Pancreas (tissue), 10 donors: ENCODE data around the gene PA2G4. TPM values are rescaled to one million over a fixed set of nuclear protein-coding genes. Genes with fewer than 3 reads are reported as not detected.
A peak's percentile ranks its signal among the peaks of the same experiment; 100 is the strongest.

Experiments
- ATAC-seq, 4 donors: fragments of 200-7000 bp; cut with Tn5 transposase; one replicate each; pipeline versions ENCODE4 v1.8.0 to v1.9.1; 2020; ENCODE audit warnings: mild to moderate bottlenecking in 4 of 4, moderate library complexity in 4 of 4
- DNase-seq, 6 donors: peaks; one replicate each; pipeline ENCODE4 v3.0.0-alpha.2; 2020
- FAIRE-seq: peaks from 2 replicates; lab custom pipeline; 2012; peaks lifted over from hg19 to GRCh38; lab: Jason Lieb, UNC
- H3K27ac ChIP-seq, 4 donors: fragments of 200-600 bp; sonication (generic); 1 replicate in 3 of 4; 2 replicates in 1 of 4; pipeline versions ENCODE4 v1.5.0 to v1.8.0; 2020
- H3K27me3 ChIP-seq, 4 donors: fragments of 200-600 bp; one replicate each; pipeline ENCODE4 v1.8.0; 2021
- H3K36me3 ChIP-seq, 3 donors: fragments of 200-600 bp; sonication (generic) in 1 of 3; one replicate each; pipeline versions ENCODE4 v1.5.0 to v1.8.0; 2020 to 2021
- H3K4me1 ChIP-seq, 3 donors: fragments of 200-600 bp; one replicate each; pipeline ENCODE4 v1.8.0; 2021
- H3K4me3 ChIP-seq, 4 donors: fragments of 200-600 bp; sonication (generic) in 2 of 4; one replicate each; pipeline versions ENCODE4 v1.5.0 to v1.8.0; 2020 to 2021
- H3K9me3 ChIP-seq, 4 donors: fragments of 200-600 bp; one replicate each; pipeline ENCODE4 v1.8.0; 2021
- CTCF ChIP-seq, 4 donors: fragments of 200-600 bp; sonication (generic) in 3 of 4; IDR thresholded peaks; one replicate each; pipeline versions ENCODE4 v1.5.0 to v1.8.0; 2021; ENCODE audit warnings: antibody characterized with exemption in 4 of 4
- whole genome bisulfite sequencing, 2 donors: extraction: QIAGEN DNeasy Blood & Tissue Kit; methylation state at CpG; one replicate each; pipeline ENCODE4 v1.1.7; 2013; 5-methylcytosine and 5-hydroxymethylcytosine counted together
- intact Hi-C, 3 donors: fragments of 100-400 bp; cut with DNase I; formaldehyde crosslinking; loops; one replicate each; pipeline versions ENCODE4 v1.11.1 to v1.14.2; 2022
- polyA plus RNA-seq, 2 donors: library from polyadenylated mRNA; stranded (reverse); fragments of 200-250 nt; gene quantifications; one replicate each; pipeline ENCODE4 v1.2.3, GENCODE V29; 2013
- total RNA-seq, 6 donors: library from RNA; stranded (reverse); fragmentation: NEBNext Ultra II Directional in 4 of 6; extraction: Animal tissue kit (Norgen Biotek cat#: 25700) in 4 of 6; gene quantifications; one replicate each; pipeline versions ENCODE4 v1.2.1 to v1.2.4, GENCODE V29; 2021 to 2023
- donor health status: healthy with polysubstance abuse.
- donor health status: DM: no; HTN: no; CAD: no; lungs with moderate emphysema.
- donor health status: DM: no; HTN: no; CAD: no.
- donor health status: control.
- donor health status: control.
- donor health status: Bipolar disorder and iron deficiency.
- donor health status: DM: yes; HTN: yes; CAD: no.
- donor health status: DM: no; HTN: no; CAD: no.
- donor health status: DM: no; HTN: no; CAD: no.
- donor health status: DM: yes; HTN: yes; CAD: no.

The PA2G4 gene
- total and polyA plus RNA-seq, 8 donors = 30.1 to 59.8 (median 41.8) TPM

GRCh38 chr12:56161690-56162351 is 57.5 kb downstream of the PA2G4 start:
- 81 to 83% methylated on average over 10 of the region's 10 CpGs for WGBS, 2 donors
- no peak for DNase-seq
- H3K4me1 ChIP-seq = peaks cover 8 to 22% (median 13%) of the 10 kb centered on the region in 3 donors

GRCh38 chr12:56162468-56163290 is 58.3 kb downstream of the PA2G4 start:
- WGBS, 2 donors = 70 to 73% methylated on average over 11 of the region's 11 CpGs
- FAIRE-seq (no peak), ATAC-seq (no peak), DNase-seq (no peak)
- H3K27me3 ChIP-seq = no peaks in the 10 kb centered on the region
- intact Hi-C loops = no loop called here
- TF ChIP-seq CTCF (IDR thresholded peaks at IDR 0.05) = no peak
- H3K27ac ChIP-seq = no peak overlapping the region
- peaks cover 8 to 21% (median 13%) of the 10 kb centered on the region in 3 donors for H3K4me1 ChIP-seq
- peaks cover 0 to 71% (median 34%) of the 10 kb centered on the region in 3 donors for H3K36me3 ChIP-seq
- no peak overlapping the region for H3K4me3 ChIP-seq
- no peaks in the 10 kb centered on the region for H3K9me3 ChIP-seq

More at GRCh38 chr12:56161690-56162351, 57.5 kb downstream of the PA2G4 start:
- Histone ChIP-seq H3K9me3 (no peaks in the 10 kb centered on the region), H3K4me3 (peak overlapping the region in 1 of 4 donors; percentile 68), H3K27me3 (no peaks in the 10 kb centered on the region), H3K27ac (no peak overlapping the region), H3K36me3 (peaks cover 0 to 64% (median 29%) of the 10 kb centered on the region in 3 donors)
- intact Hi-C loops = no loop called here
- TF ChIP-seq CTCF (IDR thresholded peaks at IDR 0.05) = no peak
- FAIRE-seq (no peak), ATAC-seq (no peak)

Other genes with a start within 250 kb of the PA2G4 start
- gene PYM1, start 176.7 kb upstream of the PA2G4 start, total RNA-seq = 10 to 100 TPM; 10.8 to 14.9 (median 13.0) TPM
- gene PYM1, start 176.7 kb upstream of the PA2G4 start, polyA plus RNA-seq = 10 to 100 TPM; 24.4 to 32.9 TPM
- gene DGKA, start 173.4 kb upstream of the PA2G4 start, total RNA-seq = 10 to 100 TPM; 15.5 to 34.9 (median 22.8) TPM
- gene DGKA, start 173.4 kb upstream of the PA2G4 start, polyA plus RNA-seq = 10 to 100 TPM; 40.2 to 53.9 TPM
- gene PMEL, start 138.5 kb upstream of the PA2G4 start, total RNA-seq = 1 to 10 TPM; 1.2 to 2.4 (median 2.1) TPM
- 1 to 10 TPM; 2.6 to 3.5 TPM for gene PMEL, start 138.5 kb upstream of the PA2G4 start, polyA plus RNA-seq
- gene CDK2, start 137.7 kb upstream of the PA2G4 start, total RNA-seq = 10 to 100 TPM in 2 of 6 donors, 1 to 10 TPM in 4; 6.6 to 13.3 (median 9.7) TPM
- gene CDK2, start 137.7 kb upstream of the PA2G4 start, polyA plus RNA-seq = 10 to 100 TPM in 1 of 2 donors, 1 to 10 TPM in 1; 5.7 to 19.8 TPM
- 10 to 100 TPM; 25.8 to 76.8 (median 37.6) TPM for gene RAB5B, start 130.5 kb upstream of the PA2G4 start, total RNA-seq
- 10 to 100 TPM; 19.8 to 37.1 TPM for gene RAB5B, start 130.5 kb upstream of the PA2G4 start, polyA plus RNA-seq
- gene SUOX, start 107.3 kb upstream of the PA2G4 start, total RNA-seq = 10 to 100 TPM in 3 of 6 donors, 1 to 10 TPM in 3; 6.0 to 17.4 (median 9.2) TPM
- gene SUOX, start 107.3 kb upstream of the PA2G4 start, polyA plus RNA-seq = 10 to 100 TPM; 15.4 to 20.4 TPM
- gene IKZF4, start 83.5 kb upstream of the PA2G4 start, total RNA-seq = 1 to 10 TPM; 2.4 to 5.0 (median 3.1) TPM
- 1 to 10 TPM; 1.8 to 3.7 TPM for gene IKZF4, start 83.5 kb upstream of the PA2G4 start, polyA plus RNA-seq
- gene RPS26, start 62.6 kb upstream of the PA2G4 start, total RNA-seq = 10 to 100 TPM; 13.8 to 37.2 (median 27.5) TPM
- 100 to 1,000 TPM; 438 to 593 TPM for gene RPS26, start 62.6 kb upstream of the PA2G4 start, polyA plus RNA-seq
- gene ERBB3, start 24.4 kb upstream of the PA2G4 start, total RNA-seq = 100 to 1,000 TPM in 1 of 6 donors, 10 to 100 TPM in 5; 29.5 to 106 (median 50.7) TPM
- 10 to 100 TPM; 35.1 to 50.1 TPM for gene ERBB3, start 24.4 kb upstream of the PA2G4 start, polyA plus RNA-seq
- 1,000 to 10,000 TPM; 2,275 to 3,960 (median 2,741) TPM for gene RPL41, start 12.1 kb downstream of the PA2G4 start, total RNA-seq
- 1,000 to 10,000 TPM; 1,821 to 3,381 TPM for gene RPL41, start 12.1 kb downstream of the PA2G4 start, polyA plus RNA-seq
- 1 to 10 TPM; 2.6 to 4.1 (median 3.2) TPM for gene ZC3H10, start 13.7 kb downstream of the PA2G4 start, total RNA-seq
- gene ZC3H10, start 13.7 kb downstream of the PA2G4 start, polyA plus RNA-seq = 1 to 10 TPM; 1.9 to 3.0 TPM
- 10 to 100 TPM; 42.8 to 55.1 (median 46.5) TPM for gene ESYT1, start 23.7 kb downstream of the PA2G4 start, total RNA-seq
- gene ESYT1, start 23.7 kb downstream of the PA2G4 start, polyA plus RNA-seq = 10 to 100 TPM; 22.5 to 40.2 TPM
- 10 to 100 TPM in 5 of 6 donors, 1 to 10 TPM in 1; 6.7 to 18.2 (median 14.7) TPM for gene MYL6B, start 48.0 kb downstream of the PA2G4 start, total RNA-seq
- gene MYL6B, start 48.0 kb downstream of the PA2G4 start, polyA plus RNA-seq = 10 to 100 TPM; 39.3 to 65.9 TPM
- gene MYL6, start 53.8 kb downstream of the PA2G4 start, total RNA-seq = 100 to 1,000 TPM; 270 to 669 (median 431) TPM
- 1,000 to 10,000 TPM in 1 of 2 donors, 100 to 1,000 TPM in 1; 887 to 1,217 TPM for gene MYL6, start 53.8 kb downstream of the PA2G4 start, polyA plus RNA-seq
- gene SMARCC2, start 84.9 kb downstream of the PA2G4 start, total RNA-seq = 10 to 100 TPM; 26.3 to 64.5 (median 38.2) TPM
- 10 to 100 TPM; 33.1 to 42.2 TPM for gene SMARCC2, start 84.9 kb downstream of the PA2G4 start, polyA plus RNA-seq
- gene RNF41, start 117.4 kb downstream of the PA2G4 start, total RNA-seq = 10 to 100 TPM; 11.6 to 21.9 (median 16.7) TPM
- gene RNF41, start 117.4 kb downstream of the PA2G4 start, polyA plus RNA-seq = 10 to 100 TPM in 1 of 2 donors, 1 to 10 TPM in 1; 6.8 to 16.2 TPM
- gene NABP2, start 119.8 kb downstream of the PA2G4 start, total RNA-seq = 10 to 100 TPM; 14.3 to 23.6 (median 18.3) TPM
- 10 to 100 TPM; 14.1 to 17.9 TPM for gene NABP2, start 119.8 kb downstream of the PA2G4 start, polyA plus RNA-seq
- 100 to 1,000 TPM; 108 to 289 (median 226) TPM for gene SLC39A5, start 125.5 kb downstream of the PA2G4 start, total RNA-seq
- 100 to 1,000 TPM; 307 to 615 TPM for gene SLC39A5, start 125.5 kb downstream of the PA2G4 start, polyA plus RNA-seq
- gene ANKRD52, start 153.8 kb downstream of the PA2G4 start, total RNA-seq = 10 to 100 TPM; 12.1 to 25.1 (median 17.9) TPM
- gene ANKRD52, start 153.8 kb downstream of the PA2G4 start, polyA plus RNA-seq = 10 to 100 TPM in 1 of 2 donors, 1 to 10 TPM in 1; 8.0 to 12.2 TPM
- gene COQ10A, start 162.4 kb downstream of the PA2G4 start, total RNA-seq = 10 to 100 TPM in 4 of 6 donors, 1 to 10 TPM in 2; 8.0 to 12.9 (median 11.1) TPM
- 10 to 100 TPM; 23.8 to 36.4 TPM for gene COQ10A, start 162.4 kb downstream of the PA2G4 start, polyA plus RNA-seq
- 100 to 1,000 TPM in 2 of 6 donors, 10 to 100 TPM in 4; 80.0 to 120 (median 97.2) TPM for gene CS, start 195.8 kb downstream of the PA2G4 start, total RNA-seq
- gene CS, start 195.8 kb downstream of the PA2G4 start, polyA plus RNA-seq = 10 to 100 TPM; 32.0 to 45.4 TPM
- 10 to 100 TPM; 45.3 to 94.2 (median 66.3) TPM for gene CNPY2, start 211.4 kb downstream of the PA2G4 start, total RNA-seq
- gene CNPY2, start 211.4 kb downstream of the PA2G4 start, polyA plus RNA-seq = 100 to 1,000 TPM; 109 to 141 TPM
- 10 to 100 TPM; 24.3 to 73.0 (median 41.7) TPM for gene PAN2, start 229.4 kb downstream of the PA2G4 start, total RNA-seq
- 100 to 1,000 TPM in 1 of 2 donors, 10 to 100 TPM in 1; 78.5 to 111 TPM for gene PAN2, start 229.4 kb downstream of the PA2G4 start, polyA plus RNA-seq
- 1 to 10 TPM in 2 of 6 donors, under 1 TPM in 3, not detected in 1; 0.20 to 3.7 (median 0.41) TPM for gene IL23A, start 234.3 kb downstream of the PA2G4 start, total RNA-seq
- 1 to 10 TPM in 1 of 2 donors, under 1 TPM in 1; 0.38 to 1.3 TPM for gene IL23A, start 234.3 kb downstream of the PA2G4 start, polyA plus RNA-seq